GM18867 (cell line): ENCODE results near the gene RBMY1J.
"Not testable (repeated sequence)": the region's sequence is repeated elsewhere in the genome, so short reads cannot be mapped to it uniquely, and the experiment has no call there.

Source experiments
- ATAC-seq: cut with Tn5 transposase; IDR thresholded peaks from one replicate; pipeline ENCODE4 v1.9.1; 2021; ENCODE audit warnings: mild to moderate bottlenecking, moderate library complexity; ENCODE audit not compliant: unreplicated experiment

Gene RBMY1J

DNA sequence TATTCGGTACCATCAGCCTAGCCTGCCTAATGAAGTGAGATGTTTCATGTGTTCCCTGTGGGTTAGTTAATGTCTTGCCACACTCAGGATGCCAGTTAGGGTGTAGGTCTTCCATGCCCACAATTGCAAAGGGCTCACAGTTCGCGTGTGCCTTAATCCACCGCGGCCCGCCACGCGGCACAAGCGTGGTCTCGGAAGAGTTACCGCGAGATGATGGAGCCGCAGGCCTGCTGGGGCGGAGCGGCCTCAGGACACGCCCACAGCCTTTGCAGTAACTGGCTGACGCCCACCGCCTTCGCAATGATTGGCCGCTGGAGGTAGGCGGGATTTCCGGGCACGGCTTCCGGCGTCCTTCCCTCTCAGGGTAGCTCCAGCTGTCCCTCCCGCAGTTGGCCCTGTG is at the start of gene RBMY1J:
TSS of gene RBMY1J (plus strand) at position 301 of the 400 bp plus-strand sequence. CDS start 2,038 bp downstream, outside the sequence.
- ATAC-seq, result not testable (repeated sequence)

- ATAC-seq, result no peak
These were observed 35.8 kb upstream of the RBMY1J start for GRCh38 chrY:22367416-22367815.

GRCh38 chrY:22370623-22371022 is 32.6 kb upstream of the RBMY1J start:
- no peak for ATAC-seq

GRCh38 chrY:22373494-22373893 is 29.7 kb upstream of the RBMY1J start:
- no peak for ATAC-seq

DNA sequence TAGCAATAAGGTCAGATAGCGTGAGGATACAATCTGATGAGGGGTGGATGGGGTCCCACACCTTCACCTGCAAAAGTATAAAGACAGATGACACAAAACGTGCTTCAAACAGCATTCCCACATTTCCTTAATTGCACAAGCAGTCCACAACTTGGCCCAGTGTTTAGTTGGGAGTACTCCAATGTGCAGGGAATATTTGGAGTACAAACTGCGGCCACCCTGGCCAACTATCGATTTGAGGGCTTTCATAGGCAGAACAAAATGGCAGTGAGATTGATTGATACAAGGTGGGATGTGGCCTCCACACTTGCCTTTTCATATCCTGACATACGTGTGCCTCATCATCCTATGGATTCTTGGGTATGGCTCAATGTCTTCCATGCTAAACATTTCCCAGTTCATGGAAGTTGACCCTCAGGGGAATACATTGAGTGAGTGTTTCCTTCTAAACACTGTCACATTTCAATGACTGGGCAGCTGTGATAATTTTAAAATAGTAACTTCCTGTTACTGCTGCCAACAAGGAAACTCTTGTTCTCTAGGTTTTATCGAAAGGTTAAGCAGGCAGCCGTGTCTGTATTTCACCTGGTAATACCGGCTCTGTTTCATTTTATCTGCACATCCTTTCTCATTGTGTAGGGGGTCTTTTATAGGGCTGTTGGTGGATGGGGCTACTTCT is 41.6 kb downstream of the RBMY1J start:
- not testable (repeated sequence) for ATAC-seq

DNA sequence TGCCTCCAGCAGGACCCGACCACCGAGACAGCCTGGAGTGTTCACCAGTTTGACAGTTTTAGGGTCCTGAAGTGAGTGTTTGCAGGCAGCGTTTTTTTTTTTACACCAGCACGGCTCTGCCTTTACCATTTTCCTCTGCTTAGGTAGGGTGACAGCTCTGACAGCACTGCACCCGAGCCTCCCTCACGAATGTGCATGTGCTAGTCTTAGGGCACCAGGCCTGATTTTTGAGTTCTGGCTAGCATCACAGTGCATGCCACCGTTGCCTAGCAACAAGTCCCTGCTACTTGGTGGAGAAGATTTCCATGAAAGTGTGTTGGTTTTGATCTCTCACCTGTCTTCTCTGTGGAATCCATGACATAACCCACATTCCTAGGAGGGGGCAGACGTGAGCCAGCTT is 52.3 kb downstream of the RBMY1J start:
- not testable (repeated sequence) for ATAC-seq

- not testable (repeated sequence) for ATAC-seq
These were observed 58.8 kb downstream of the RBMY1J start for GRCh38 chrY:22461962-22462361.
